DOHH2 (cell line): ENCODE measurements around the gene ZFP1.

ENCODE experiments used
- EZH2phosphoT487 ChIP-seq: fragments of 200-600 bp; sonication (generic); IDR thresholded peaks from 2 replicates; pipeline ENCODE4 v1.6.1; 2017; ENCODE audit warnings: borderline replicate concordance, mild to moderate bottlenecking, antibody characterized with exemption, low read length, moderate library complexity, mixed read lengths
- TF ChIP-seq, protein P1 (sequence below): fragments of 200-600 bp; sonication (generic); IDR thresholded peaks from one replicate; pipeline ENCODE4 v1.5.1; 2014; ENCODE audit warnings: antibody characterized with exemption, mild to moderate bottlenecking, low read depth, low read length; ENCODE audit not compliant: poor library complexity, severe bottlenecking

DNA sequence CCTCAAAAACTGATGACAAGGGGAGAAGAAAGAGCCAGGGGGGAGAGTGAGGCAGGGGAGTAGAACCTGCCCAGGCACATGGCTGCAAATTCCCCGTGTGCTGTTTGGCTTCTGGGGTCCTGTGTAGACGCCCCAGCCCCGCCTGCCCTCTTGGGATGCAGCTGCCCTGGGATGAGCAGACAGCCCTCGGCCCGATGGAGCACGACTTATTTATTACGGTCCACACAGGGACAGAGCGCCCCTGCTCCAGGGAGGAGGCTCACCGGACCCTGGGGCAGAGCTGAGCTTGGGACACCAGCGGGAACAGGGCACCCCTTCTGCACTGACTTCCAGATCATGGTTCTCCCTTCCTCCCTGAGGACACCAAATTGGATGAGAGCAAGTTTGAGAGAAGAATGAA, 40.8 kb upstream of the ZFP1 start:
- TF ChIP-seq, protein P1, sequence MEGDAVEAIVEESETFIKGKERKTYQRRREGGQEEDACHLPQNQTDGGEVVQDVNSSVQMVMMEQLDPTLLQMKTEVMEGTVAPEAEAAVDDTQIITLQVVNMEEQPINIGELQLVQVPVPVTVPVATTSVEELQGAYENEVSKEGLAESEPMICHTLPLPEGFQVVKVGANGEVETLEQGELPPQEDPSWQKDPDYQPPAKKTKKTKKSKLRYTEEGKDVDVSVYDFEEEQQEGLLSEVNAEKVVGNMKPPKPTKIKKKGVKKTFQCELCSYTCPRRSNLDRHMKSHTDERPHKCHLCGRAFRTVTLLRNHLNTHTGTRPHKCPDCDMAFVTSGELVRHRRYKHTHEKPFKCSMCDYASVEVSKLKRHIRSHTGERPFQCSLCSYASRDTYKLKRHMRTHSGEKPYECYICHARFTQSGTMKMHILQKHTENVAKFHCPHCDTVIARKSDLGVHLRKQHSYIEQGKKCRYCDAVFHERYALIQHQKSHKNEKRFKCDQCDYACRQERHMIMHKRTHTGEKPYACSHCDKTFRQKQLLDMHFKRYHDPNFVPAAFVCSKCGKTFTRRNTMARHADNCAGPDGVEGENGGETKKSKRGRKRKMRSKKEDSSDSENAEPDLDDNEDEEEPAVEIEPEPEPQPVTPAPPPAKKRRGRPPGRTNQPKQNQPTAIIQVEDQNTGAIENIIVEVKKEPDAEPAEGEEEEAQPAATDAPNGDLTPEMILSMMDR = no peak
- no peak for TF ChIP-seq EZH2phosphoT487
